GM18867 (cell line): ENCODE data around the gene RNF167.

Experiments
- ATAC-seq: cut with Tn5 transposase; IDR thresholded peaks from one replicate; pipeline ENCODE4 v1.9.1; 2021; ENCODE audit warnings: mild to moderate bottlenecking, moderate library complexity; ENCODE audit not compliant: unreplicated experiment

The RNF167 gene

DNA sequence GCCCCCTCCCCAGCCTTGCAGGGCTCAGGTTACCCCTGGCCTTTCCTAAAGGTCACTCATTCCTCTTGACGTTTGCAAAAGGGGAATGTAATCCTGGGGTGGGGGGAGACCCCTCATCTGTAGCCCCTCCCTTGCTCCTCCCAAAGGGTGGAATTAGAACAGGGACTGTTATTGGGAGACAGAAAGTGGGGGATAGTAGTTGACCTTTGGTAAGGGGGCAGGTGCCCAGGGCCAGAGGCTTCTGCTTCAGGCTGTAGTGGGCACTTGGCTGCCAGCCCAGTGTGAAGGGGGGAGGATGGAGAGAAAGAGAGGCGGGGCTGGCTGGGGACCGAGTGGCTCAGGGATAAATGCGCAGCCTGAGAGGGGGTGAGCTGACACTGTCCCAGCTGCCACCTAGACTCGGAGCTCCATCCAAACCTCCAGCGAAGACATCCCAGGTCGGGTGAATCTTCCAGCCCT is 10.7 kb downstream of the RNF167 start, which contains the start of gene ENO3:
Gene ENO3 (plus strand): TSS at position 374 of the 459 bp plus-strand sequence. CDS start 711 bp downstream, outside the sequence.
- no peak for ATAC-seq

- ATAC-seq: no peak
Observed at GRCh38 chr17:4951486-4951885, 11.4 kb downstream of the RNF167 start.

- ATAC-seq: no peak
Observed at GRCh38 chr17:4953451-4953961, 13.4 kb downstream of the RNF167 start.

DNA sequence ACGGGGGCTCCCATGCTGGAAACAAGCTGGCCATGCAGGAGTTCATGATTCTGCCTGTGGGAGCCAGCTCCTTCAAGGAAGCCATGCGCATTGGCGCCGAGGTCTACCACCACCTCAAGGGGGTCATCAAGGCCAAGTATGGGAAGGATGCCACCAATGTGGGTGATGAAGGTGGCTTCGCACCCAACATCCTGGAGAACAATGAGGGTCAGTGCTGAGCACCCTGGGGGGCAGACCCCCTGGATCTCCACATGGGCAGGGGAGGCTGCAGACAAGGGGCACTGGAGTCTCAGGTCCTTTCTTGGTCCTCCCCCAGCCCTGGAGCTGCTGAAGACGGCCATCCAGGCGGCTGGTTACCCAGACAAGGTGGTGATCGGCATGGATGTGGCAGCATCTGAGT is 15.0 kb downstream of the RNF167 start:
- ATAC-seq: no peak

GRCh38 chr17:4956493-4957061 is 16.5 kb downstream of the RNF167 start:
- ATAC-seq: no peak

- no peak for ATAC-seq
Observed at GRCh38 chr17:4958102-4958501, 18.0 kb downstream of the RNF167 start.

- ATAC-seq: no peak
Observed at GRCh38 chr17:4959261-4959965, 19.3 kb downstream of the RNF167 start.

DNA sequence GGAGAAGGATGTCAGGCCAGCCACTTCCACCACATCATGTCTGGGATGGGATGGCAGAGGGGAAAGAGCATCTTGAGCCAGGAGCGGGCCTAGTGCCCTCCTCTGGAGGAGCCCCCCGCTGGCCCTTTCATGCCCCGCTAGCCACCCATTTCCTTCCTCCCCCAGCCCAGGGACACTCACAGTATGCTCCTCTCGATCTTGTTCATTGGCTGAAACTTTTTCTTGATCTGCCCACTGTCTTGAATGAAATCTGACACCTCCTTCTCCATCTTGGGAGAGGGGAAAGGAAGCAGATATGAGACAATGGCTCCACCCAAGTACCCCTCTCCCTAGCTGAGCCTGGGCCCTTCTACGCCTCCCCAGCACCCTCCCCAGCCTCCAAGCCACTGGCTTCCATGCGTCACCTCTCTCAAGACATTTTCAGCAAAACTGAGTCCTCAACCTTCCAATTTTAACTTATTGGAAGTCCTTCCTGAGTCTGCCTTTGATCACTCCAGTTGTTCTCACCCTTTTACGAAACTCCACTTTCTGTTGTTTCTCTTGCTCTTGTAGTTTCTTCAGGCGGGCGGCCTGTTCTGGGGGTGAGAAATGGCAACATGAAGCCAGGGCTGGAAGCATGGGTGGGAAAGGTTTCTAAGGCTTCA is 20.3 kb downstream of the RNF167 start:
- ATAC-seq: no peak

DNA sequence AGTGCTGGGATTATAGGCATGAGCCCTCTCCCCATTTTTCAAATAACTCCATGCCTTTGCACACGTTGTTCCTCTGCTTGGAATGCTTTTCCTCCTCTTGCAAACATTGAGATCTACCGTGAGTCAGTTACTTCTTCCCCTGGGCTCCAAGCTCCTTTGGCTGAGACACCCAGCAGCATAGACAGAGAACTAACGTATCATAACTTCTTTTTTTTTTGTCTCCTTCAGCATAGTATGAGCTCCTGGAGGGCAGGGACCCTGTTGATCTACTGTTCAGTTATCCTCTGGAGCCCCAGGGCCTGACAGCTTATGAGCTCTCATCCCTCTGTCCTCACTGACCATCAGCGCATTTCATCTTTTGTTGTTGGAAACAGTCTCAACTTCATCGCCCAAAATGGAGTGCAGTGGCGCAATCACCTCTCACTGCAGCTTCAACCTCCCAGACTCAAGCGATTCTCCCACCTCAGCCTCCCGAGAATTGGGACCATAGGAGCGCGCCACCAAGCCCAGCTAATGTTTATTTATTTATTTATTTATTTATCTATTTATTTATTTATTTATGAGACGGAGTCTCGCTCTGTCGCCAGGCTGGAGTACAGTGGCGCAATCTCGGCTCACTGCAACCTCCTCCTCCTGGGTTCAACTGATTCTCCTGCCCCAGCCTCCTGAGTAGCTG is 25.4 kb downstream of the RNF167 start:
- ATAC-seq: no peak

- ATAC-seq: peak; percentile 79
Observed at GRCh38 chr17:4966844-4967538, 26.9 kb downstream of the RNF167 start.

GRCh38 chr17:4967539-4968485 is 27.7 kb downstream of the RNF167 start, which contains the start of gene SPAG7:
TSS of gene SPAG7 (minus strand) at chr17:4967817. CDS start at chr17:4967804, 13 bp downstream.
- ATAC-seq: peak; percentile 52

DNA sequence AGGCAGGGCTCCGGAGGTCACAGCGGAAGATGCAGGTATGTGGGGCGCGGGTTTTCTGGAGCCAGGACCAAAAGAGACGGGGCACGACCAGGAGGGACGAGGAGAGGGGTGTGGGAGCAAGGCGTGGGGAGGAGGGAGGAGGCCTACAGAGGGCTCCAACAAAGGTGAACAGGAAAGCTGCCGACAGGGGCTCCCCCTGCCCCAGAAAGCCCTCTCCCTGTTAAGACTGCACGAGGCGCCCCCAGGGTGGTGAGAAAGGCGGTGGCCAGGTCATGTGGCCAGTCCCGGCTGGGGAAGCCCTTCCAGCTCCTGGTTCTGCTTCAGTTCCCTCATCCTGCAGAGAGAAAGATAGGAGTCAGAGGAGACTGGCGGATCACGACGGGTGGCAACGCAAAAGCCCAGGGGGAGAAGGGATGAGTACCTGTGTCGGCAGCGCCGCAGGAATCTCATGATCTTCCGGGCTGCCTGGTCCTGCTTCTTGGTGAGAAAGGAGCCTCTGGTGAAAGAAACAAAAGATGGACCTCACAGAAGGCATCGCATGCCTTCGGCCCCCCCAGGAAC is 28.5 kb downstream of the RNF167 start:
- ATAC-seq: no peak

DNA sequence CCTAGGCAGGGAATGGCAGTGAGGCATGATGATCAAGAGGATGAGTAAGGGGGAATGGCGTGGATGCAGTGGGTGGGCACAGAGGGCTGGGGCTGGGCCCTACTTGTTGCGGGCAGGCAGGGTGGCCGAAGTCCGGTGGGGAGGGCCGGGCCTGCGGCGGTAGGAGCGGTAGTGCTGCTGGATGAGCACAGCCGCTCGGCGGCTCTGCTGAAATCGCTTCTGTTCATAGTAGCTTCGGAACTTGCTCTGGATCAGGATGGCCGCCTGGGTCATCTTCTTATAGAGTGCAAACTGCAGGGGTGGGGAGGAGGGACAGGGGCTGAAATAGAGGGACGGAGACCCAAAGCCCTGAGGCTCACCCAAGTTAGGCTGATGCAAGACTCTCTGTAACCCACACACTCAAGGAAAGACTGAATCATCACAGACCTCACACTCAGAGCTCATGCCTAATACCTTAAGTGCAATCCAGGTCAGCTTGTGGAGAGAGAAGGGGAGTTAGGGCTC is 29.0 kb downstream of the RNF167 start:
- no peak for ATAC-seq

DNA sequence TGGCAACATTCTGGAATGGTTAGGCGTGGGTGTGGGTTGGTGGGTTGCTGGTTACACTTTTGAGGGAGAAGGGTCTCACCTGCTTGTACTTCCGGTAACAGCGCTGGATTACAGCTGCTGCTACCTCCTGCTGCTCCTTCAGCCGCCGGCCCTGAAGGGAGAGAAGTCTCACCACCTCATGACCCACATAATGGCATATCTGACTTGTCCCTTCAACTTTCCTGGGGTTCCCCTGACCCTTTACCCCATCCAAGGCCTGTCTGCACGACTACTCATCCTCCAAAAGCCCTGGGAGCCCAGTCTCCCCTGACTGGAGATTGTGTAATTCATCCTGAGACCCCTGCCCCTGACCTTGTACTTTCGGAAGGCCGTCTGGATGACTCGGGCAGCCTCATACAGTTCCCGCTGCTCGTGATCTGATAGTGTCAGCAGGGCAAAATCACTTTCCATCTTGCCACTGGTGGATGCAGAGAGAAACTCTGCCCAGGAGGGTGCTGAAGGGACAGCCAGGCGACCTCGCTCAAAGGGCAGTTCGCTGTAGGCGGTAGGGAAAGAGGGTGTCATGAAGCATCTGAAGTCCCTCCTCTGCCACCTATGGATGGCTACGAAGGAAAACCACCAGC is 29.6 kb downstream of the RNF167 start:
- no peak for ATAC-seq

DNA sequence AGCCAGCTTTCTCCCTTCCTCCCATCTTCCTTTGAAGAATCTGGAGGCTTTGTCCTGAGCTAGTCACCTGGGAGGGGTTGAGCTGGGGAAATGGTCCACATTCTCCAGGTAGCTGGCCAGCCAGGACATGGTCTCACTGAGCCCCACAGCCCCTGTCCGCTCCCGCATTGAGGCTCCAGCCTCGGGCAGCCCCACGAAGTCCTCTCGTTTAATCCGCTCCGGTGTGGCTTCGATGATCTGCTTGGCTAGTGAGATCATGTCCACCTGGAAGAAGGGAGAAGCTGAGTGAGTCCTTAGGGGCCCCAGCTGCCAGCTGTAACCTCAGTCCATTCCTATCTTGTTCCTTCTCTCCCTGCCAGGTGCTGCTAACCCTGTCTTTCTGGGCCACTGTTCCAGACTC is 30.2 kb downstream of the RNF167 start:
- ATAC-seq: no peak

- ATAC-seq: no peak
Observed at GRCh38 chr17:4971826-4972225, 31.8 kb downstream of the RNF167 start.

DNA sequence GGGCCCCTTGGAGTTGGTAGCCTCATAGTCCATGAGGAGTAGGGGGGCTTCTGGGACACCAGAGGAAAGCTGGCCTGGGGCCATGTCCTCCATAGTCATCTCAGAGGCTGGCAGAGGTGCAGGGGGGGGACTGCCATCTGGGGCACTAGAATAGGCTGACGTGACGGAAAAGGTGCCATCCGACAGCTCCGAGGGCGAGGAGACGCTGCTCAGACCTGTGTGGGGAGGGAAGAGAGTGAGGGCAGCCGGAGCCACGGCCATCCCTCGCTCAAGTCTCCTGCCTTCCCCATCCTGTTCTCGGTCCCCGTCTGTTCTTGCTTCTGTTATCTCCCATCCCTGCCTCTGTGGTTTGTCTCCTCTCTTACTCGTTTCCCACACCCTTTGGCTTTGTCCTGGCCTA is 32.3 kb downstream of the RNF167 start:
- ATAC-seq: no peak

GRCh38 chr17:4972752-4973151 is 32.7 kb downstream of the RNF167 start:
- ATAC-seq: no peak
